Endometrial microvascular endothelial cells (primary cell): Measurements from ENCODE around the gene ANKRD31. TPM values are rescaled to one million over a fixed set of nuclear protein-coding genes. Genes with fewer than 3 reads are reported as not detected.
"Not testable (repeated sequence)": the region's sequence is repeated elsewhere in the genome, so short reads cannot be mapped to it uniquely, and the experiment has no call there.

Source experiments
- in situ Hi-C: cut with HindIII; loops from 2 replicates; pipeline ENCODE4 v1.10.0; 2017; ENCODE audit warnings: low sequenced_read_pairs, low pct_unique_long_range_greater_than_20kb; ENCODE audit errors: inconsistent ontology term
- total RNA-seq: library from RNA; depleted of rRNA; stranded (reverse); fragments of >200 nt; gene quantifications from one replicate; pipeline ENCODE4 v1.2.3, GENCODE V29; 2015; ENCODE audit errors: inconsistent ontology term

Gene ANKRD31
- total RNA-seq, 1 donor from 2014 or later: not detected

GRCh38 chr5:75234251-75234650, 2.4 kb downstream of the ANKRD31 start:
- in situ Hi-C loops: no loop called here

GRCh38 chr5:75226916-75227315, 9.8 kb downstream of the ANKRD31 start:
- in situ Hi-C loops: no loop called here

- in situ Hi-C loops: no loop called here
These were observed 11.2 kb downstream of the ANKRD31 start for GRCh38 chr5:75225506-75225905.

- in situ Hi-C loops: not testable (repeated sequence)
These were observed 15.9 kb downstream of the ANKRD31 start for GRCh38 chr5:75220787-75221186.

- in situ Hi-C loops: no loop called here
These were observed 21.8 kb downstream of the ANKRD31 start for GRCh38 chr5:75214928-75215327.

- in situ Hi-C loops: no loop called here
These were observed 22.3 kb downstream of the ANKRD31 start for GRCh38 chr5:75214409-75214808.

- in situ Hi-C loops: no loop called here
These were observed 33.1 kb downstream of the ANKRD31 start for GRCh38 chr5:75203604-75204003.

- in situ Hi-C loops: no loop called here
These were observed 33.7 kb downstream of the ANKRD31 start for GRCh38 chr5:75202935-75203334.

GRCh38 chr5:75200776-75201175, 35.9 kb downstream of the ANKRD31 start:
- in situ Hi-C loops: no loop called here

GRCh38 chr5:75199946-75200345, 36.7 kb downstream of the ANKRD31 start:
- in situ Hi-C loops: no loop called here

GRCh38 chr5:75199071-75199470, 37.6 kb downstream of the ANKRD31 start:
- in situ Hi-C loops: no loop called here

- in situ Hi-C loops: no loop called here
These were observed 38.9 kb downstream of the ANKRD31 start for GRCh38 chr5:75197745-75198144.

GRCh38 chr5:75192804-75193203, 43.9 kb downstream of the ANKRD31 start:
- in situ Hi-C loops: no loop called here

- in situ Hi-C loops: no loop called here
These were observed 44.4 kb downstream of the ANKRD31 start for GRCh38 chr5:75192264-75192663.

GRCh38 chr5:75190227-75190626, 46.5 kb downstream of the ANKRD31 start:
- in situ Hi-C loops: no loop called here

- in situ Hi-C loops: no loop called here
These were observed 47.3 kb downstream of the ANKRD31 start for GRCh38 chr5:75189353-75189752.

GRCh38 chr5:75185763-75186162, 50.9 kb downstream of the ANKRD31 start:
- in situ Hi-C loops: no loop called here

- in situ Hi-C loops: not testable (repeated sequence)
These were observed 60.7 kb downstream of the ANKRD31 start for GRCh38 chr5:75176009-75176408.

- in situ Hi-C loops: not testable (repeated sequence)
These were observed 61.8 kb downstream of the ANKRD31 start for GRCh38 chr5:75174872-75175271.

GRCh38 chr5:75169516-75169915, 67.2 kb downstream of the ANKRD31 start:
- in situ Hi-C loops: no loop called here

GRCh38 chr5:75168026-75168735, 68.5 kb downstream of the ANKRD31 start:
- in situ Hi-C loops: no loop called here
